ENCODE results near the gene SYK.
"Not testable (repeated sequence)": the region's sequence is repeated elsewhere in the genome, so short reads cannot be mapped to it uniquely, and the experiment has no call there.

Gene SYK

DNA sequence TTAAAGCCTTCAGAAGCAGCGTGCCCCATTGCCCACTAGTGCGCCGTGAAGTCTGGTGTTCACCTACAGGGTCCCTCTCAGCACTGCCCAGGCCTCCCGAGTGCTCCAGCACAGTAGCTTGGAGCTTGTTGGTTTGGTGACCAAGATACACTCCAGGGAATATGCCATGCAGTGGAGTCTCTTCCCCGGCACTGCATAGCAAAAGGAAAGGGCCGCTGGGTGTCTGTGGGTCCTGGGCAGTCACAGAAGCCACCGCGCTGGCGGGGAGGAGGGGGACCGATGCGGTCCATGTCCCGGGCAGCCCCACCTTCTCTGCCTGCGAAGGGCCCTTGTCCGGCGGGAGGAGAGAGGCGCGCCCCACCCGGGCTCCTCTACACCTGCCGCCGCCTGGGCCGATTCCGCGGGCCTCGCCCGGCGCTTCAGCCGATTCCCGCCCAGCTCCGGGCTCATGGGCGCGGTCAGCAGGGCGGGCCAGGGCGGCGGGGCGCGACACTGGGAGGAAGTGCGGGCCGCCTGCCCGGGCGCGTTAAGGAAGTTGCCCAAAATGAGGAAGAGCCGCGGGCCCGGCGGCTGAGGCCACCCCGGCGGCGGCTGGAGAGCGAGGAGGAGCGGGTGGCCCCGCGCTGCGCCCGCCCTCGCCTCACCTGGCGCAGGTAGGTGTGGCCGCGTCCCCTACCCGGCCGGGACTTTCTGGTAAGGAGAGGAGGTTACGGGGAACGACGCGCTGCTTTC lies at the start of gene SYK:
SYK (plus strand) TSS at position 579 of the 732 bp plus-strand sequence. CDS start 42,080 bp downstream, outside the sequence.
- peak; percentile 49 for ATAC-seq

DNA sequence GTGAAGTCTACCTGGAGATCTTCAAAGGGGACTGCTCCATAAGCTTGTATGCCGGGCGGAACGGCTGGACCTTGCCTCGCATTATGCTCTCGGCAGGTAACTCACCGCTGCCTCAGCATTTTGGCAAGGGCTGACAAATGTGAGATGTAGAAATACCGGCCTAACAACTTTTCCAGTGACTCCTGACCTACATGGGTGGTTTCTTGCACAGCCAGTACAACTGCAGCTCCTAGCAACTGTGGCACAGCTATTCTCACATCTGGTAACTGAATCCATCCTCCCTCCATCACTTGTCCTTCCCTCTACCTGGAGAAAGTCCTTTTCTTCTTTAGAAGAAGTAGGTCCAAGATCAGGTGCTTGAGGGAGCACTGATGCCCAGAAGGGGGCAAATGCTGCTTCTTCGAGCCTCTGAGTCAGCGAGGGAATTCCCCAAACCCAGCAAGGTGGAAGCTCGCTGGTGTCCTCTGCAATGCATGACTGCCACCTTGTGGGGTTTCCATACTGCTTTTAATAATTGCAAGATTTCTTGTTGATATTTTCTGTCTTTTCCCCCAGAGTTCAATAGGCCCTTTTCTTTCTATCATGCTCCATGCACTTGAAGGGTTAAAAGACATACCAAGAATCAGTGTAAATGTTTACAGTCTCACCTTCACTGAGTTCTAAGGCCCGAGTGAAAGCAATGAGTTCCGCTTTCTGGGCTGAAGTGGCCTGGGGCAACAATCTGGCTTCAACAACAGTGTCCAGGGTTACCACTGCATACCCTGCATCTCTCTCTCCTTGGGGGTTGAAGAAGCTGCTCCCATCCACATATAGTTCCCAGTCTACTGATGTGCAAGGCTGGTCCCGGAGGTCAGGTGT lies 45.9 kb upstream of the SYK start:
- ATAC-seq = not testable (repeated sequence)

DNA sequence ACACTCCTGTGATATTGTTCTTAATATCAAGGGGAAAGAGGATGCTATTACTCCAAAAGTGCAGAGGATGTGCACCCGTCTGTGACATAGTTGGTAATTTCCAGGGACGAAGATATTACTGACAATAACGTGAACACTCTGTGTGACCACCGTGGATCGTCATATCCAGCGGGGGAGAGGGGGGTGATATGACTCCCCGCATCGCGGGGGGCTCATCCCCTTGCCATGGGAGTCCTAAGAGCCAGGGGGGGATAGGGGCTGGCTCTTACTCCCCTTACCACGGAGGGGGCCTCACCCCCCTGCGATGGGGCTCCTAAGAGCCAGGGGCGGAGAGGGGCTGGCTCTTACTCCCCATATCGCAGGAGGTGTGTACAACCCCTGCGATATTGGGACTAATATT lies 41.0 kb upstream of the SYK start:
- ATAC-seq = not testable (repeated sequence)

DNA sequence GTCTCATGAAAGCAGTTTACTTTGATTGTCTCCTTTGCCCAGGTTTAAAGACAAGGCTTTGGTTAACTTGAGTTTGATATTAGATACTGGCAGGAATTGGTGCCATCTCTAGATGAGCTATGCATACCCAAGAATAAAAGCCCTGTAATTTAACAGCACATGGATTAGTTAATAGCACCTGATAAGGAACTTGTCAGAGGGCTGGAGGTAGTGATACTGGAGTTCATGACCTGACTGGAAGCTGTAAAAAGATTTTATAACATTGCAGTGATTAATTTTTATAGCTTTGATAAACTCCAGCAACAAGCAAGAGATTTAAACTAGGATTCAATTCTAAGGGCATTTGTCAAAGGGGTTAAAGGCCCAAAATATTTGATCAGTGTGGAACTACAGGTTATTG lies 34.9 kb upstream of the SYK start:
- no peak for ATAC-seq

DNA sequence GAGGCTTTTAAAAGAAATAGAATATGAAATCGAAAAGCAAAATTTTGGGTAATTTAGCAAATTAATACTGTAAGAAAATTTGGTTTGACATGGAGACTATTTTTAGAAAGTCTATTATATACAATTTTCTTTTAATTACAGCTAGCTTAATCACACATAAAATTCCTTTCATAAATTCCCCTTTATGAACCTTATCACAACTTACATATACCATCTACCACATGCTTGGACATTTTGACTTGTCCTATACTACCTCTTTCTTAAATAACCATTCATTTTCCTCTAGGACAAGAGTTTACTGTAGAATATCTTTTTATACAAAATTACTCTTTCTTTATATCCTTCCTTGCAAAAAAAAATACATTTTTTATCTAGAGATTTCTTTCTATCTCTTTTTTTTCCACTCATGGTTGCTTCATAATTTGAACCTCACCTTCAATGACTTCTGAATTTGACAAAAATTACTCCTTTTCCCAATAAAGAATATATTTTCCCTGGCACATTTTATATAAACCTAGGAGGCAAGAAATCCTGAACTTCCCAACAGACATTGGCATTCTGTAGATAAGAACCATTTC lies 34.0 kb upstream of the SYK start:
- no peak for ATAC-seq

DNA sequence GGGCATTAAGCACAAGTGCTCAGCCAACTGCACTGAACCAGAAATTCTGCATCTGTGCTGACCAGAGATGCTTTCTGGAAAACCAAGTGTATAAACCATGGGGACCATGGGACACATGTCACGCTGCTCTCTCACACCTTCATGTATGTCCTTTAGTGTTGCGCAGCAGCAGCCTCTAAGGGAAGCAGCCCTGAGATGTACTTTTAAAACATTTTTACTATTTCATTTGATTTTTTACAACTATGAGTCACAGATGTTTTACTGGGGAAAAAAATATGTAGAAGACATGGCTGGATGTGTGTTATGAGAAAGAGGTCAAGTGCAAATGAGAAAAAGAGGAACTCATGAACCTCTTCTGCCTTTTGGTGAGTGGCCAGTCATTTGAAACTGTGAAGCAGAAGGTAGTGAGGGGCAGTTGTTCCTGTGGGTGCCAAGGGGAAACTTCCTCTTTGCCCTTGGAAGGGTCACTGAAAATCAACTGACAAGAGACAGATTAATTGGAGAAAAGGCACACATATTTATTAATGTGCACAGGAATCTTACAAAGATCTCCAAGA lies 31.4 kb upstream of the SYK start:
- ATAC-seq = peak in 1 of 2 donors; percentile 27

DNA sequence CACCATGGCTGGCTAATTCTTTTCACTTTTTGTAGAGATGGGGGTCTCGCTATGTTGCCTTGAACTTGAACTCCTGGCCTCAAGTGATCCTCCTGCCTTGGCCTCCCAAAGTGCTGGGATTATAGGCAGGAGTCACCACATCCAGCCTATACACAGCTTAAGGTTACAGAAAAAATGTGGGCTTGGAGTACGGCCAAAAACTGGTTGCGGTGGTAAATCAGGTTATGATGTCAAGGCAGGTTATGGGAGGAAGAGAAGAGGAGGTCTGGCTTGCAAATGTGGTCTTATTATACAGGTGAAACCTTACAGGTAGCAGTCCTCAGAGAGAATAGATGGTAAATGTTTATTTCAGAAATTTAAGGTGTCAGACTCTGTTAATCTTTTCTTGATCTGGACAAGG lies 30.7 kb upstream of the SYK start:
- no peak for ATAC-seq

DNA sequence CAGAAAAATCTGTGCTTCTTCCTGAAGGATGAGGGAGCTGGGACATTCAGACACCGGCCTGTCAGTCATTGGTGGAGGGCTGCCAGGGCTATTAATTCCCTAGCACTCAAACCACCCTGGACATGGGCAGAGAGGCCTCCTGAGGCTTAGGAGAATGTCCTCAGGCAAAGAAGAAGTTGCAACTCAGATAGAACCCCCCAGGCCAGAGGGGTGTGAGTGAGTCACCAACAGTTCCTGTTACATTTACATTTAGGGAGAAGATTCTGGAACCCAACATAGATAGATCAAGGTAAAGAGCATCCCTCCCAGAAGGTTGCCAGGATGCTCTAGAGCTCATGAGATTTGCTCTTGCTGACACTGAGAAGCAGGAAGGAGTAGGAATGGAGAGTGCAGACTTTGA lies 29.2 kb upstream of the SYK start:
- no peak for ATAC-seq

DNA sequence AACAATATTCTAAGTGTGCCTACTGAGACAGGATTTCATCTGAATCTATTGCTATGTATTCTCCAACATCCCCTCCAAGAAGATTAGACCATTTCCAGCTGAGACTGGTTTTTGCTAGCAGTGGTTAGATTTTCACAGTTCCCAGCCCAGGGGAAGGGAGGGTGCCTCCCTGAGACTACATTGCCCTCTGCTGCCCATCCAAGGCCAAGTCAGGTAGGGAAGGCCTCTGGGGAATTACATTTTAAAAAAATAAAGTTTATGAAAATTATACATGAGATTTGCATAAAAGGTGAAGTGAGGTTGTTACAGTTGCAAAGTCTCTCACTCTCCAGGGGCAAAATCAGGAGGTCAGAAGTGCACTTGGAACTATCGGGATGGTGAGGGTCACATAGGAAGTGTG lies 28.0 kb upstream of the SYK start:
- no peak for ATAC-seq

DNA sequence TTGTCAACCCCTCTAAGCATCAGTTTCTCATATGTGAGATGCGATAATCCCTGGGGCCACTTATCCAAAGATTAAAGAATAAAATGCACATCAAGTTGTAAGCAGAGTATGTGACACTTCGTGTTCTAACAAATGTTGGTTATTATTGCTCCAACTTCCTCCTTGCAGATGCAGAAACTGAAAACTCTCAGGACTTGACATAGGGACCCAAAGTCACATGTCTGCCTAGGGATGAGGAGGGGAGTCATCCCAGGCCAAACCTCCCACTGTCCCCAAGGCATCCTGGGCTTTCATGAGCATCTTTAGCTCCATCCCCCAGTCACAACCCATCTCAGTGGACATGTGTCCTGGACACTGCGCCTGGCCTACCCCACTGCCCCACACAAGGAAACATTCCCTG lies 27.5 kb upstream of the SYK start:
- no peak for ATAC-seq

DNA sequence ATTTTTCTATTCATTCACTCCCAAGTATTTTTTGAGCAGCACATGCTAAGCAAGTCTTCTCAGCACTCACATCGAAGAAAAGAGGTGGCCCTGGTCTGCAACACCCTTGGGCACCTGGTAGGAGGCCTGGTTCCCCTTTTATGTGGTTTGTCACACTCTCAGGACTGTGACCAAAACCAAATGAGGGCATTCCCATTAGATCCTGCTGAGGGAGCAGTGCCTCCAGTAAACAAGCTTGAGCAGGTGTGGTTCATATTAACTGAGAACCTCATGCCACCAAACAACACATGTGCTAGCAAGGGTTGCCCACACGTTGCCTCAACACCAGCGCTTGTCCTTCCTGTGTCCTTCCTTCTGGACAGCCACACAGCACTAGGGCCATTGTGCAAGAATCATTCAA lies 26.9 kb upstream of the SYK start:
- ATAC-seq = peak in 1 of 2 donors; percentile 27

DNA sequence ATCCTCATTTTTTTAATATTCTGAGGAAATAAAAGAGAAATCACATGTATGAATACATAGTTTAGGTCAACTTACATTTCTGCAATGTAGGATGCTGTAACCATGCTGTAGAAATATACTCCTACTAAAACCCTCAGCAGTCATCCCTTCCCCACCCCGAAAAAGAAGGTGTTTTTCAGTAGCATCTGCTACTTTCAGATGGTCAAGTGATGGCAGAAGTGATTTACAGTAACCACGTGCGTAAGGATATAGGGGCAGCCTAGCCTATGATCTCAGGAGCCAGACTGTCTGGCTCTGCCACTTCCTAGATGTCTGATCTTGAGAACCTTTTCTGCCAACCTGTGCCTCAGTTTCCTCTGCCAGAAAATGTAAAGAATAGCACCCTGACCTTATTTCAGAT lies 26.0 kb upstream of the SYK start:
- no peak for ATAC-seq

DNA sequence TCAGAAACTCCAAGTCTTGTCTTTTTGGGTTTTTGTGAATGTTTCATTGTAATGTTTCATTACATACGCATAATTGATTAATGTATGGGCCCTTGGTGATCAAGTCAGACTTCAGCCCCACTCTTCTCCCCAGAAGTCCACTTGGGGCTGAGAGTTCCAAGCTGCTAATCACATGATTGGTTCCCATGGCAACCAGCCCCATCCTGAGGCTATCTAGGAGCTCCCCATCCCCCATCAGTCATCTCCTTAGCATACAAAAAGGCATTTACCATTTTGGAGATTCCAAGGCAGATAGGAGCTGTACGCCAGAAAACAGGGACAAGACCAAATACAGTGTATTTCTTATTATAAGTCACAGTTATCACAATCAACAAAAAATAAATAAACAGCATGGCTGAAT lies 22.9 kb upstream of the SYK start:
- ATAC-seq = no peak

DNA sequence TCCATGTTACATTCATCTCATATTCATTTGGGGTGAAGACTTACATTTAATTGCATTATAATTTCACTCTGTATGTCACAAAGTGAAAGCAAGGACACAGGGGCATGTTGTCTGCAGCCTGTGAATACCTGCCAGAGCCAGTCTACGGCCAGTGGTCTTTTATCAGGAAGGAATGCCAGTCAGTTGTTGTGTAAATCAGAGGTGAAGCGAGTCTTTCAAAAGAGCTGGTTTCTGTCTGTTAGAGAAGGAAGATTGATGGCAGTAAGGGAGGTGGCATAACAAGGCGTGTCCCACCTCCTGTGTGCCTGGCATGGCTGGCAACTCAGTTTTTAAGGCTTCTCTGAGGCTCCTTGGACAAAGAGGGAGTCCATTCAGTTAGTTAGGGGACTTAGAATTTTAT lies 18.1 kb upstream of the SYK start:
- no peak for ATAC-seq

DNA sequence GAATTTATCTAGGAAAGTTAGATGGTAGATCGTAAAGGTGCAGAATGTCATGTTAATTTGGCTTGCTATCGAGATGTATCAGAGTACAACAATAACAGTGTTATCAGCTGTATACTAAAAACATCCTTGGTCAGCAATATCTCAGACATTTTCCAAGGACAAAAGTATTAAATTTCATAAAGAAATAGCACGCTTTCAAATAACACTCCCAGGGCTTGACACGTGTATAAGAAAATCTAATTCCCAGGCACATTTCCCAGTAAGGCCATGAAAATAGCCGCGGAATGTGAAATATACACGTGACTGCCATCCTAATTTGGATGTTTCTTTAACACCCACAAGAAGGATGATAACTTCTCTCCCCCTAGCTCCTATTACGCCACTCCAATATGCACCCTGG lies 17.7 kb upstream of the SYK start:
- ATAC-seq = no peak

DNA sequence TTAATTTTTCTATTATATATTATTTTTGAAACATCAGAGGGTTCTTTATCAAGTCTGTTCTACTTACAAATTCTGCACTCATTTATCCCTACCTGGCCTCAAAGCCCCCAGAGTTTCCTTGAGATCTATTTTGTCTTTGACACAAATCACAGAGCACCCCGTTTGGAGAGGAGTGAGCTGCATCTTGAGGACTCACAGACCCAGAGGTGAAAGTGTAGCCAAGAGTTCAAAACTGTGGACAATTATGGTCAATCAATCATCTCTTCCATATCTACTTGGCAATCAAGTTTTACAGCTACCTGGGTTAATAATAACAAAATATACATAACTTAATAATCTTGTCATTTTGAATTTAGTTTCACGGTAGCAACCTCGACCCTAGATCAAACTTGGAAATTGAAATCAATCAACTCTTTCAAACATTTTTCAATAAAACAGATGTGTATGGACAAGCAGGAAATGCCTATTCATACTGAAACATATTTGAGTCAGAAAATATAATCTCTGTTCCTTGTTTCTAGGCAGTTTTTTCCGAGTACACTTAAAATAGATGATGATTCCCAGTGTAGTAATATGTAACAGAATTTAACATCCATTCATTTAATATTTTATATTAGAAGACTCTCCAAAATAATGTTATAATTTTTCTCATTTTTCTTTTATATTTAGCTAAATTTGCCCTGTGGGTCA lies 13.7 kb upstream of the SYK start:
- no peak for ATAC-seq

DNA sequence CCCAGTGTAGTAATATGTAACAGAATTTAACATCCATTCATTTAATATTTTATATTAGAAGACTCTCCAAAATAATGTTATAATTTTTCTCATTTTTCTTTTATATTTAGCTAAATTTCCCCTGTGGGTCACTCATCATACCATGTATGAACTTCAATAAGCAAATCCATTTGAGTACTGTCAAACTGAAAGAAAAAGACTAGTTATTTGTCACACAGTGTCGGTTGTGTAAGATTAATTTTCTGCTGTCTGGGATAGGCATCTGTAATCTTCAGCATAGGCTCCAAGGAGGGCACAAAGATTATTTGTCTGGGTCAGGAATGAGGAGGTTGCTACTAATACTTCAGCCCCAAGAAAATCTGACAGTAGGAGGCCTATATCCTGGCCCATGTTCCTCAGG lies 13.1 kb upstream of the SYK start:
- not testable (repeated sequence) for ATAC-seq

DNA sequence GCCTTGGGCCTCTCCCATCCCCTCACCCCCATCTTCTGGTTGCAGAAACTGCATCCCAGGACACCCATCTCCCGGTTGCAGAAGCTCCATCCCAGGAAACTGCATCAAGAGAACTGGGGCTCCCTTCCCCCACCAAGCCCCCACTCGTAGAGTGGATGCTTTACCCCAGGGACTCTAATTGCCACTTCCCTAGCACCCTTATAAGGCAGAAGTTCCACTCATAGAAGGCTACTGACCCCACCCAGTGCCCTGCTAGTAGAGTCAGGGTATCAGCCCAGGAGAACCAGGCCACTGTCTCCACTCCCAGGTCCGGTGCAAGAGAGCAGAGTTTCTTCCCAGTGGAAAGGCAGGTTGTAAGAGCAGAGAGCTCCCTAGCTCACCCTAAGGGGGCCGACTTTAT lies 12.2 kb upstream of the SYK start:
- ATAC-seq = no peak

DNA sequence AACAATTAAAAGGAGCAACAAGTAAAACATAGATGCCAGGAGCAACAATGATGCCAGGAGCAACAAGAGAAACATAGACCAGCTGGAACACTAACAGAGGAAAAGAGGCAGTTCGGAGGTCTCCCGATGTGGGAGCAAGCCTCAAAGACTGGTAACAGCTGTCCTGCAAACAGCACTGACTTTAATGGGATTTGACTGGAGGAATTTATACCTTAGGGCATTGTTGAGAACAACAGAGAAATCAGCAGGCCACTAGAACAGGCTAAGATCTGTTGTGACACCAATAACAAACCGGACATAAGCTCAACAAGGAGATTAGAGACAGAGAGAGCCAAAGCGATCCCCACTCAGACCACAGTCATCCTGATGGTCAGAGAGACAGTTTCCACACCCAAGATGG lies 11.8 kb upstream of the SYK start:
- no peak for ATAC-seq

DNA sequence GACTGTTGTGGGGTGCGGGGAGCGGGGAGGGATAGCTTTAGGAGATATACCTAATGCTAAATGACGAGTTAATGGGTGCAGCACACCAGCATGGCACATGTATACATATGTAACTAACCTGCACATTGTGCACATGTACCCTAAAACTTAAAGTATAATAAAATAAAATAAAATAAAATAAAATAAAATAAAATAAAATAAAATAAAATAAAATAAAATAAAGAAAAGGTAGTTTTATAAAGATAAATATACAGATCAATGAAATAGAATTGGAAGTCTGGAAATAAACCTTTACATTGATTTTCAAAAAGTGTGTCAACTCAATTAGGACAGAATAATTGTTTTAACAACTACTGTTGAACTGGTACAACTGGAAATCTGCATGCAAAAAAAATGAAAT lies 8.6 kb upstream of the SYK start:
- not testable (repeated sequence) for ATAC-seq

DNA sequence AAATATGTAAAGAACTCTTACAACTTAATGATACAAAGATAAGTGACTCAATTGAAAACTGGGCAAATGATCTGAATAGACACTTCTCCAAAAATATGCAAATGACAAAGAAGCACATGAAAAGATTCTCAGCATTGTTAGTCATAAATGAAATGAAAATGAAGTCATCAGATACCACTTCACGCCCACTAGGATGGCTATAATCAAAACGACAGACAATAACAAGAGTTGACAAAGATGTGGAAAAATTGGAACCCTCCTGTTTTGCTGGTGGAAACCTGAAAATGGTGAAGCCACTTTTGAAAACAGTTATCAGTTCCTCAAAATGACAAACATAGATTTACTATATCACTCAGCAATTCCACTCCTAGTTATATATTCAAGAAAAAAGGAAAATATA lies 7.9 kb upstream of the SYK start:
- no peak for ATAC-seq

DNA sequence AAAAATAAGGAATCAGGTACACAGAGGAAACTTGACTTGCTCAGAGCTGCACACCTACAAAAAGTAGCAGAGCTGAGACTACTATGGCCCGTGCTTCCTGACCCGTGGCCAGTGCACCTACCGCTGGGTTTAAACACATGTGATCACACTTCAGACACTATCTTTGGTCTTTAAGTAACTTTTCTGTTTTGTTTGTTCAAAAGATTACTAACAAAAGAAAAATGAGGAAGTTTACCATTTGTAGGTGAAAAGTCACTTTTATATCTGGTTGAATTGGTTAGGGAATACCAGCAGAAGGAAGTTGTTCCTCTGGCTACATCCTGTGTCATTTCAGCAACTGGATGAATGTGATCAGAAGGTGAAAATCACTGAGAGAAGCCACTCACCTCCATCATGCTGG lies 6.5 kb upstream of the SYK start:
- no peak for ATAC-seq

DNA sequence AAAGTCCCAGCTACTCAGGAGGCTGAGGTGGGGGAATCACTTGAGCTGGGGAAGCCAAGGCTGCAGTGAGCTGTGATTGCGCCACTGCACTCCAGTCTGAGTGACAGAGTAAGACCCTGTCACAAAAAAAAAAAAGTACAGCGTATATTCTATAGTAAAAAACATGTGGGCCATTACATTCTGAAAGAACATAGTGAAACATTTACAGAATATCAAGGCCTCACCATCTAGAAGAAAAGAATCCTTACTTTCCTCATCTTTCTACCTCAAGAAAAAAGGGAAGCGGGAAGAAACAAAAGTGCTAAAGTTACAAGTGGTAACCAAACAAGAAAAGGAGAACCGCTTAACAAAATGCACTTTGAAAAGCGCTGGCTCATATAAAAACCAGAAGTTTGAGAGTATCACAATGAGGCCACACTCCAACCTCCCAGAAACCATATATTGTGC lies 5.7 kb upstream of the SYK start:
- peak in 1 of 2 donors; percentile 13 for ATAC-seq
